Neuronal stem cell (in vitro differentiated cells): Measurements from ENCODE around the gene PAM.

ENCODE experiments used
- DNase-seq: peaks from one replicate; pipeline ENCODE4 v3.0.0-alpha.2; 2013; ENCODE audit warnings: low spot score
- H2AFZ ChIP-seq: one replicate; pipeline ENCODE4 v1.6.1; 2013; ENCODE audit warnings: mild to moderate bottlenecking, low read length, inconsistent platforms
- H2AK5ac ChIP-seq: 2 replicates; pipeline ENCODE4 v1.6.1; 2013; ENCODE audit warnings: low read depth, mild to moderate bottlenecking, inconsistent platforms, low read length, moderate library complexity, mixed read lengths
- H2BK120ac ChIP-seq: 2 replicates; pipeline ENCODE4 v1.6.1; 2013; ENCODE audit warnings: low read depth, mild to moderate bottlenecking, inconsistent platforms, low read length, moderate library complexity, mixed read lengths
- H2BK12ac ChIP-seq: one replicate; pipeline ENCODE4 v1.6.1; 2013; ENCODE audit warnings: low read length, inconsistent platforms
- H2BK15ac ChIP-seq: 2 replicates; pipeline ENCODE4 v1.6.1; 2013; ENCODE audit warnings: mild to moderate bottlenecking, low read length, inconsistent platforms, mixed read lengths
- H2BK5ac ChIP-seq: one replicate; pipeline ENCODE4 v1.6.1; 2013; ENCODE audit warnings: inconsistent platforms, mild to moderate bottlenecking, low read length, moderate library complexity
- H3K14ac ChIP-seq: one replicate; pipeline ENCODE4 v1.6.1; 2013; ENCODE audit warnings: low read length, inconsistent platforms
- H3K18ac ChIP-seq: 2 replicates; pipeline ENCODE4 v1.6.1; 2013; ENCODE audit warnings: low read length, inconsistent platforms
- H3K23ac ChIP-seq: 2 replicates; pipeline ENCODE4 v1.6.1; 2013; ENCODE audit warnings: low read depth, mild to moderate bottlenecking, mixed read lengths, low read length, inconsistent platforms; ENCODE audit not compliant: poor library complexity
- H3K27ac ChIP-seq: replicated peaks from 3 replicates; pipeline ENCODE4 v1.5.1; 2013; ENCODE audit warnings: low read length, inconsistent platforms
- H3K27me3 ChIP-seq, 3 experiments: 2 replicates each; pipeline ENCODE4 v1.6.1; 2013; ENCODE audit warnings: low read length in 3 of 3, mild to moderate bottlenecking in 2 of 3, inconsistent platforms in 1 of 3, low read depth in 1 of 3, mixed read lengths in 1 of 3, moderate library complexity in 1 of 3; ENCODE audit not compliant: control insufficient read depth in 3 of 3, insufficient read depth in 3 of 3
- H3K36me3 ChIP-seq, 2 donors: replicated peaks in 1 of 2; 2 replicates each; pipeline ENCODE4 v1.6.1; 2013; ENCODE audit warnings: low read length in 2 of 2; ENCODE audit not compliant: control insufficient read depth in 2 of 2, insufficient read depth in 2 of 2
- H3K4ac ChIP-seq: 2 replicates; pipeline ENCODE4 v1.6.1; 2013; ENCODE audit warnings: inconsistent platforms, mild to moderate bottlenecking, low read length, moderate library complexity
- H3K4me1 ChIP-seq, 2 donors: 1 replicate in 1 of 2; 2 replicates in 1 of 2; pipeline ENCODE4 v1.6.1; 2013; ENCODE audit warnings: low read length in 2 of 2, low read depth in 1 of 2; ENCODE audit not compliant: control insufficient read depth in 2 of 2, insufficient read depth in 1 of 2
- H3K4me2 ChIP-seq: one replicate; pipeline ENCODE4 v1.6.1; 2013; ENCODE audit warnings: mild to moderate bottlenecking, low read length, inconsistent platforms; ENCODE audit not compliant: insufficient read depth, poor library complexity, severe bottlenecking
- H3K4me3 ChIP-seq, 2 donors: 2 replicates each; pipeline ENCODE4 v1.5.1; 2013; ENCODE audit warnings: low read length in 2 of 2, mild to moderate bottlenecking in 2 of 2, inconsistent platforms in 1 of 2, moderate library complexity in 1 of 2
- H3K79me1 ChIP-seq: one replicate; pipeline ENCODE4 v1.6.1; 2013; ENCODE audit warnings: low read depth, mild to moderate bottlenecking, inconsistent platforms, low read length, moderate library complexity
- H3K9ac ChIP-seq: one replicate; pipeline ENCODE4 v1.6.1; 2013; ENCODE audit warnings: mild to moderate bottlenecking, low read depth, low read length, inconsistent platforms; ENCODE audit not compliant: poor library complexity
- H3K9me3 ChIP-seq, 2 donors: replicated peaks in 1 of 2; 2 replicates each; pipeline versions ENCODE3 to v1.6.1; 2013; ENCODE audit warnings: low read length in 2 of 2, mild to moderate bottlenecking in 2 of 2, inconsistent platforms in 1 of 2, low read depth in 1 of 2, mixed read lengths in 1 of 2, moderate library complexity in 1 of 2; ENCODE audit not compliant: control insufficient read depth in 2 of 2, insufficient read depth in 1 of 2
- H4K8ac ChIP-seq: one replicate; pipeline ENCODE4 v1.6.1; 2013; ENCODE audit warnings: low read depth, mild to moderate bottlenecking, inconsistent platforms, low read length, moderate library complexity
- H4K91ac ChIP-seq: one replicate; pipeline ENCODE4 v1.6.1; 2013; ENCODE audit warnings: low read length, low read depth, mild to moderate bottlenecking, inconsistent platforms; ENCODE audit not compliant: poor library complexity
- WGBS, 2 donors: extraction: QIAGEN DNeasy Blood & Tissue Kit; methylation state at CpG; one replicate each; pipeline ENCODE4 v1.1.7; 2013; ENCODE audit warnings: missing lambda C conversion rate in 2 of 2, mixed read lengths in 1 of 2; ENCODE audit not compliant: insufficient read length in 2 of 2, insufficient replicate concordance in 1 of 2; ENCODE audit errors: extremely low coverage in 2 of 2; 5-methylcytosine and 5-hydroxymethylcytosine counted together

The PAM gene

GRCh38 chr5:103027267-103027666 is 272.2 kb downstream of the PAM start:
- no peak overlapping the region for H2AFZ ChIP-seq
- no peak overlapping the region for H3K14ac ChIP-seq
- H2BK12ac ChIP-seq: no peak overlapping the region
- no peak overlapping the region for H4K8ac ChIP-seq
- no peak overlapping the region for H4K91ac ChIP-seq
- H2BK5ac ChIP-seq: no peak overlapping the region
- H3K27ac ChIP-seq: no peak overlapping the region
- no peak overlapping the region for H2BK15ac ChIP-seq
- no peak overlapping the region for H3K23ac ChIP-seq
- WGBS, 2 donors: no CpG with 5 or more reads among the region's 2 CpGs
- no peak overlapping the region for H3K4me2 ChIP-seq
- peaks cover 0 to under 1% of the 10 kb centered on the region in 2 donors for H3K9me3 ChIP-seq
- no peaks in the 10 kb centered on the region for H3K27me3 ChIP-seq
- H2AK5ac ChIP-seq: no peak overlapping the region
- no peak overlapping the region for H3K4ac ChIP-seq
- no peaks in the 10 kb centered on the region for H3K79me1 ChIP-seq
- peaks cover 2 to 95% of the 10 kb centered on the region in 2 donors for H3K36me3 ChIP-seq
- no peak overlapping the region for H3K4me3 ChIP-seq
- H3K4me1 ChIP-seq: no peaks in the 10 kb centered on the region
- H3K9ac ChIP-seq: no peak overlapping the region
- H3K18ac ChIP-seq: no peak overlapping the region
- no peak for DNase-seq
- H2BK120ac ChIP-seq: no peak overlapping the region

GRCh38 chr5:103031607-103032006 is 276.5 kb downstream of the PAM start:
- Histone ChIP-seq H2BK120ac (no peak overlapping the region), H3K9me3 (peaks cover 12 to 22% of the 10 kb centered on the region in 2 donors), H3K18ac (no peak overlapping the region), H3K4ac (no peak overlapping the region), H3K27ac (no peak overlapping the region), H2AK5ac (no peak overlapping the region), H2BK5ac (no peak overlapping the region), H4K8ac (no peak overlapping the region), H2AFZ (no peak overlapping the region), H4K91ac (no peak overlapping the region), H3K23ac (no peak overlapping the region), H3K4me1 (no peaks in the 10 kb centered on the region), H3K36me3 (peaks cover 4 to 63% of the 10 kb centered on the region in 2 donors), H3K27me3 (no peaks in the 10 kb centered on the region), H3K4me2 (no peak overlapping the region), H3K9ac (no peak overlapping the region), H3K14ac (no peak overlapping the region), H2BK15ac (no peak overlapping the region), H3K79me1 (no peaks in the 10 kb centered on the region), H3K4me3 (no peak overlapping the region), H2BK12ac (no peak overlapping the region)
- no peak for DNase-seq

- Histone ChIP-seq H3K79me1 (no peaks in the 10 kb centered on the region), H3K4me2 (no peak overlapping the region), H3K27me3 (no peaks in the 10 kb centered on the region), H2BK5ac (no peak overlapping the region), H3K4me3 (peak overlapping the region in 1 of 2 donors; percentile 17), H3K27ac (no peak overlapping the region), H4K91ac (no peak overlapping the region), H2BK120ac (no peak overlapping the region), H3K14ac (peak overlapping the region; percentile 2), H2AFZ (no peak overlapping the region), H3K23ac (no peak overlapping the region), H2BK15ac (no peak overlapping the region), H2BK12ac (no peak overlapping the region), H4K8ac (no peak overlapping the region), H3K4ac (no peak overlapping the region), H3K18ac (peak overlapping the region; percentile 38), H3K9ac (no peak overlapping the region), H3K36me3 (peaks cover 4 to 43% of the 10 kb centered on the region in 2 donors), H2AK5ac (no peak overlapping the region), H3K9me3 (peaks cover 12 to 22% of the 10 kb centered on the region in 2 donors), H3K4me1 (no peaks in the 10 kb centered on the region)
- no CpG with 5 or more reads among the region's 6 CpGs for WGBS, 2 donors
- DNase-seq: no peak
Observed at GRCh38 chr5:103033696-103034095, 278.6 kb downstream of the PAM start.

- H3K4me3 ChIP-seq: peak overlapping the region in 1 of 2 donors; percentile 59
- DNase-seq: no peak
- peaks cover 2 to 32% of the 10 kb centered on the region in 2 donors for H3K36me3 ChIP-seq
- peaks cover 12 to 22% of the 10 kb centered on the region in 2 donors for H3K9me3 ChIP-seq
- H3K27me3 ChIP-seq: no peaks in the 10 kb centered on the region
- H2BK120ac ChIP-seq: no peak overlapping the region
- no peak overlapping the region for H2BK15ac ChIP-seq
- H2BK5ac ChIP-seq: no peak overlapping the region
- no peak overlapping the region for H3K4ac ChIP-seq
- WGBS, 2 donors: no CpG with 5 or more reads among the region's 8 CpGs
- no peak overlapping the region for H2BK12ac ChIP-seq
- no peak overlapping the region for H4K8ac ChIP-seq
- no peak overlapping the region for H4K91ac ChIP-seq
- no peak overlapping the region for H2AK5ac ChIP-seq
- no peak overlapping the region for H3K9ac ChIP-seq
- no peak overlapping the region for H3K4me2 ChIP-seq
- H2AFZ ChIP-seq: no peak overlapping the region
- H3K14ac ChIP-seq: no peak overlapping the region
- H3K4me1 ChIP-seq: no peaks in the 10 kb centered on the region
- no peak overlapping the region for H3K27ac ChIP-seq
- no peak overlapping the region for H3K18ac ChIP-seq
- H3K79me1 ChIP-seq: no peaks in the 10 kb centered on the region
- H3K23ac ChIP-seq: no peak overlapping the region
Observed at GRCh38 chr5:103034662-103035392, 279.7 kb downstream of the PAM start.
